Activated T-cell treated with anti-CD3 and anti-CD28 coated beads for 24 hours (primary cell): ENCODE results near the gene SYT17.

Source experiments
- DNase-seq: peaks from one replicate; pipeline ENCODE4 v3.0.0-alpha.2; 2020; ENCODE audit warnings: low read depth

SYT17 gene

DNA sequence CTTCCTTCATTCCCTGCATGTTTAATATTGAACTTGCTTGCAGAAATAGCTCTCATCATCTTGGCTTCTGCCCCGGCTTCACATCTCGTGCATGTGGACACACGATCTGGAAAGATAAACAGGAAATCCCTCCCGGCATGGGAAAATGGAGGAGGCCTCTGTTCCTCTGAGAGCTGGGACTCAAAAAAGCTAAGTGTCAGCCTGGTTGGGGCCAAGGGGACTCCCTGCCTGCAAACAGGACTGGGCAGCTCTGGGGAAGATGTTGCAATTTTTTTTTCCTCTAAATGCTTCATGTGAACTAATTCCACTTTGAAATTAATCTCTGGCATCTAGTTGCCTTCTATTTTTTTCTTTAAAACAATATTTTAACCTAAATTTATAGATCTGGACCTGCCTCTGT, 29.4 kb upstream of the SYT17 start:
- DNase-seq = no peak

DNA sequence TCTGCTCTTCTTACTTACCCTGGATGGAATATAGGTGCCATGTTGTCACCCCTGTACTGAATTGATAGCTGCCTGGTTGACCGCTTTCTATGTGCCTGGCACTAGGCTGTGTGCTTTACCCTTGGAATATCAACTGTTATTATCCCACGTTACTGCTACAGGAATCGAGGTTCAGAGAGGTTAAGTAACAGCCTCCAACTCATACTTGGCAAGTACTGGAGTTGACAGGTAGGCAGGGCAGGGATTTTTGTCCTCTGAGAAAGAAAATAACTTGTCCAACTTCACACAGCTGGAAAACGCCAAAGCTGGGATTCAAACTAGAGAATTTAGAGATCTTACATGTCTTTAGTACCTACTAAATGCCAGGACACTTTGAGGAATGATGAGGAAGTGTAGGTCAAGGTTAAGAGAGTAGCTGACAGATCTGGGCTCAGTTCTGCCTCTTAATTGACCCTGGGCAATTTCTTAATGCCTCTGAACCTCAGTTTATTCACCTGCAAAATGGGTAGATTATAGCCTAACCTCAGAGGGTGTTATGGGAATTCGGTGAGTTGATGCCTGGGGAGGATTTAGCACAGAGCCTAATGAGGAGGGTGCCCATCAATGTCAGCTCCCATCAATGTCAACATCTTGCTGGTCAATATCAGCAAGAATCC, 28.5 kb upstream of the SYT17 start:
- no peak for DNase-seq

DNA sequence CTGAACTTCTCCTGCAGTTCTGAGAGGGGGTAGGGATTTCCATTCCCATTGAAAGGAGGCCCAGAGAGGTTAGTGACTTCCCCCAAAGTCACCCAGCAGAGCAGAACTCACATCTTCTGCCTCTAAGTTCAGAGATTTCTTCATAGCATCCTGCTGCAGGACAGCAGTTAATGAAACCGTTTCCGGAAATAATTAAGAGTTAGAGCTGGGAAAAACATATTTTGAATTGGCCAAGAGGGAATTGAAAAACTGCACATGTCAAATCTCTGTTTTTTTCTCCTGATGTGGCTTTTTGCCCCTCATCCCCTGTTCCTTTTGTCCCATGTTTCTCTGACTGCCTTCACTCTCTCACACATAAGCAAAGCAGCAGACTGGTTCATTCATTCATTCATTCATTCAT, 27.6 kb upstream of the SYT17 start:
- DNase-seq = no peak

GRCh38 chr16:19142939-19143598, 25.0 kb upstream of the SYT17 start:
- no peak for DNase-seq

DNA sequence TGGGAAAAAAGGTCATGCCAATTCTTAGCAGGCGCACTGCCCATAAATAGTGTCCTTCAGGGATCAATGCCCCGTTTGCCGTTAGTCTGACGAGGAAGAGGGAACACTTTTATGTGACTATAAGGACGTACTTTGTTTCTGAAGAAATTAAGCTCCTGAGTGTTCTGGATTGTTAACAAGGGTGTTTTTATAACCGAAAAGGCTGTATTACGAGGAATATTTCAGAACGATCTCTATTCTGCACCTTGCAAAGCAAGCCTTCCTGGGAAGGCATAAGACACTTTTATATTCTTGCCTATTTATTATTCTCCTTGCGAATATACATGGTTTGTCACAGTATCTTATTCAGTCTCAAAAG, 24.5 kb upstream of the SYT17 start:
- DNase-seq = no peak

GRCh38 chr16:19145010-19145409, 23.0 kb upstream of the SYT17 start:
- DNase-seq = no peak

DNA sequence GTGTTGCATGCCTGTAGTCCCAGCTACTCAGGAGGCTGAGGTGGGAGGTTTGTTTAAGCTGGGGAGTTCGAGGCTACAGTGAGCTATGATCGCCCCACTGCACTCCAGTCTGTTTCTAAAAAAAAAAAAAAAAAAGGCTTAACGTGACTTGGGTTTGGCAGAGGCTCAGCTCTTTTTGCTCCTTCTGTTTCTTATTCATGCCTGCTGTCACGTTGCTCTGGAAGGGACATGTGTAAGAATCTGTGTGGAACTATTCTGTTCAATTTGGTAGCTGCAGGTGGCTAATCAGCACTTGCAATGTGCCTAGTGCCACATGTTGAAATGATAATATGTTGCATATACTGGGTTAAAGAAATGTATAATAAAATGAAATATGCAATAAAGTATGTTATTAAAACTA, 20.9 kb upstream of the SYT17 start:
- DNase-seq = no peak

DNA sequence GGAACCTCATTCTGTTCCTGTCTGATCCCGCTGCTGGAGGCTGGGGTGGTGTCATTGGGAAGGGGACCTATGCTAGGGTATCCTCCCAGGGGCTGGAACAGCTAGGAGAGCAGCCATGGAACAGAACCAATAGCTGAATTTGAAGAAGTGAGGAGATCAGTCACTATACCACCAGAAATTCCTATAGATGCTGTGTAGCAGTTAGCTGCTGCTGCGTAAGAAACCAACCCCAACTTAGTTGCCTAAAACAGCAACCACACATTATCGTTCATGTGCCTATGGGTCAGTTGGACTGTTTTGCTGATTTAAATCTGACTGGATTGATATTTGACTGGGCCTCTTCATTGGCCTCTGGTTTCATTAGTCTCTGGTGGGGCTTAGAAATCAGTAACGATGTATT, 20.4 kb upstream of the SYT17 start:
- no peak for DNase-seq

- DNase-seq = no peak
These were observed 19.9 kb upstream of the SYT17 start for GRCh38 chr16:19148189-19148588.

GRCh38 chr16:19151310-19151709, 16.7 kb upstream of the SYT17 start:
- no peak for DNase-seq

GRCh38 chr16:19152042-19152441, 16.0 kb upstream of the SYT17 start:
- DNase-seq = no peak

DNA sequence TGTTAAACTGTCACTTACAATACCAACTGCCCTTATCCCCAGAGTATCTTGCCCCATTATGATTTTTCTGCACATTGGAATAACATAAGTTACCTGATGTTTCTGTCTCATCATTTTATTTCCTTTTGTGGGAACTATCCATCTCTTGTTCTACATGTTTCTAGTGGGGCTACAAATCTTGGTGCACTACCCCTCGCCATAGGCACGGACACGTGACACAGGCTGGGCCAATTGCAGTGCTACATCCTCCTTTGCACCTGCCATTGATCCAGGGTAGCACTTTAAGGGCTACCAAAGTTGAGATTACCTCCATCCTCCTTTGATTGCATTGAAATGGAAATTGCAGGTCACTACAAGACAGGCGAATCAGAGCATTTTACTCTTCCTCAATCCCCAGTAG, 14.2 kb upstream of the SYT17 start:
- DNase-seq = no peak

GRCh38 chr16:19162085-19162484, 6.0 kb upstream of the SYT17 start:
- no peak for DNase-seq

DNA sequence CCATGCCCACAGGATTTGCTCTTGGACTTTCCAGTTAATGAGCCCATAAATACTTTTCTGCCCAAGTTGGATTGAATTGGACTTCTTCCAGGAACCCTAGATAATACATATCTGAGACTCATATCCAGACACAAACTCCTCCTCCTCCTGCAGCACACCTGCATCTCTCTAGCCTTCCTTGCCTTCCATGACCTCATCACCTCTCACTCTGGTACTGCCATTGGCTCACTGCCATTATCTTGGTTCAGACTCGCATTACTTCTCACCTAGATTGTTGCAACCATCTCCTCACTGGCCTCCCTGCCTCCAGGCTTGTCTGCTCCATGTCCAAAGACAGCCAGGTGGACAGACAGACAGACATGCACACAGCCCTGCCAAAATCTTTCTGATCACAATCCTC, 4.8 kb upstream of the SYT17 start:
- DNase-seq = no peak

DNA sequence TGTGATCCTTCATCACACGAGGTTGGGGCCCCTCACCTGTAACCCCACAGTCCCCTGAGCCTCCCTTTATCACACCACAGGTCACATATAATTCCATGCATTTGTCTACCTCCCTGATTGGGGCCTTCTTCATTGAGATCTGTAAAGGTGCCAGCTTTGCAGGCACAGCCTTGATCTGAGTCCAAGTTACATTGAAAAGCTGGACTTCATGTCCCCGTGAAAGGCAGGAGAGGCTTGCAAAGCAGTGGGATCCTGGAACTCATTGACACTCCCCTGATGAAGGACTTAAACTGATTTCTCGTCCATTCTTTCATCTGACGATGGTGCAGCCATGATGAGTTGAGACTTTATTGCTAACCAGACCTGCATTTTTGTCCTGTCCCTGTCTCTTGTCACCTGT, 3.8 kb upstream of the SYT17 start:
- no peak for DNase-seq

- no peak for DNase-seq
These were observed 2.9 kb upstream of the SYT17 start for GRCh38 chr16:19165101-19165500.

- DNase-seq = no peak
These were observed 1.5 kb upstream of the SYT17 start for GRCh38 chr16:19166500-19166899.

- no peak for DNase-seq
These were observed 486 bp downstream of the SYT17 start for GRCh38 chr16:19168371-19169081.

DNA sequence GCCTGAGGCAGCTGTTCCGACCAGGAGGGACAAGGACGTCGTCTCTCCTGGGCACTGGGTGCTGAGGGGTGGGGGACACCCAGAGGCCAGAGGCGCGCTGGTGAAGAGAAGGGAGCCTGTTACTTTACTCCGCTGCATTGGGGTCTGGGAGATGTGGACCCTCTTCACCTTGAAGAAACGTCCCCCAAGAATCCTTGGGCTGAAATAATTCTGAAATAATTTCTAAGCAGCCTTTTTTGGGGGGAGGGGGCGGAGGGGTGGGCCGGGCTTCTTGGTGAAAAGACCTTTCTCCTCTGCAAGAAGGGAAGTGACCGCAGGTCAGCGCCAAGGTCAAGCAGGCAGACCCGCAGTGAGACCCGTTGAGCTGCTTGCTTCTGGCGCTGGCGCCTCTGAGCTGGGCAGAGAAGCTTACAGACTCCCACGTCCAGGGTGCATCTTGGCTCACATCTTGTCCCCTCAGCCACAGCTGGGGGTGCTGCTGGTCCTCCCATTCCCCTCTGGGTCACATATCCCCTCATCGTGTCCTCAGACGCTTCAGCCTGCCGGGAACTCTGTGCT, 1.1 kb downstream of the SYT17 start:
- DNase-seq = no peak

- DNase-seq = no peak
These were observed 2.1 kb downstream of the SYT17 start for GRCh38 chr16:19170043-19170655.

DNA sequence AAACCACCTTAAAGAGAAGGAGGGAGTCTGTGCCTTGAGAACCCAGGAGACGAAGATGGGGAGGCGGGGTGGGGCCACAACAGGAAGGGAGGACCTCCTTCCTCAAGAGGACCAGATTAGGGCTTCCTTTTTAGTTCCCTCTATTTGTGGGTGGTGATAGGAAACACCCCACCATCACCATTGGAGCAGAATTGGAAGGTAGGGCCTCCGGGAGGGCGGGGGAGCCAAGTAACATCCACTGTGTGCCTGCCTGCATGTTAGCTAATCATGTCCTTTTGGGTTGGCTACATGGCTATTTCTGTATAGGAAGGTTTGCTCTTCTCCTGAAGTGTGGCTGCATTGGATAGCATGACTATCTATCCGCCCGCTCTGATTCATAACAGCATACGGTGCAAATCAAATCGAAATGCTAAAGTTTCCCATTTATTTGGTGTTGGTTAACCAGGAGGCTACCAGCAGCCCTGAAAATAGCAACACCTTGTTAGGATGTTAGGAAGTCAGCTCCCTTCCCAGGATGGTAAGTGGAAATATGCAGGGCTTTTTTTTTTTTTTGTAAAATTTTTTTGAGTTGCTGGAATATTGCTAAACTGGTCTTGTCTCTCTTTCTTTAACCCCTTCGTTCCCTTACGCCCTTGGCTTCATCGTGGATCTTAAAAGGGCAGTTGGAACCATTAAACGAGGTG, 4.2 kb downstream of the SYT17 start:
- DNase-seq = no peak

- no peak for DNase-seq
These were observed 5.0 kb downstream of the SYT17 start for GRCh38 chr16:19173059-19173458.
